ENCODE measurements around the gene PIP.

DNA sequence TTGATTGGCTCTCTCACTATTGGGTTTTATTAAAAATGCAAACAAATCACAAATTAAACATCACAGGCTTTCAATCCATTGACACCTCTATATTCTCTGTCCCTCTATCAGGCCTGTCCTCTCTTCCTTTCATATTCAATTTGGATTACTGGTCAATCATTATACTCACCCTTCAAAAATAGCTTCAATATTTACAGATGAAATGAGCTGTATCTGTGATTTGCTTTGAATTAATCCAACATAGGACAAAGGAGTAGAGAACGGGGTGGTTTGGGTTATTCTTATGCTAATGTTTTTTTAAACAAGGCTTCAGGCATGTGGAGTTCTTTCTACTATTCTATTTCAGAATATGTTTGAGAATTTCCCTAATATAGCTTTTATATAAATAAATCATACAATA, 53.7 kb downstream of the PIP start:
- TF ChIP-seq, protein P1, sequence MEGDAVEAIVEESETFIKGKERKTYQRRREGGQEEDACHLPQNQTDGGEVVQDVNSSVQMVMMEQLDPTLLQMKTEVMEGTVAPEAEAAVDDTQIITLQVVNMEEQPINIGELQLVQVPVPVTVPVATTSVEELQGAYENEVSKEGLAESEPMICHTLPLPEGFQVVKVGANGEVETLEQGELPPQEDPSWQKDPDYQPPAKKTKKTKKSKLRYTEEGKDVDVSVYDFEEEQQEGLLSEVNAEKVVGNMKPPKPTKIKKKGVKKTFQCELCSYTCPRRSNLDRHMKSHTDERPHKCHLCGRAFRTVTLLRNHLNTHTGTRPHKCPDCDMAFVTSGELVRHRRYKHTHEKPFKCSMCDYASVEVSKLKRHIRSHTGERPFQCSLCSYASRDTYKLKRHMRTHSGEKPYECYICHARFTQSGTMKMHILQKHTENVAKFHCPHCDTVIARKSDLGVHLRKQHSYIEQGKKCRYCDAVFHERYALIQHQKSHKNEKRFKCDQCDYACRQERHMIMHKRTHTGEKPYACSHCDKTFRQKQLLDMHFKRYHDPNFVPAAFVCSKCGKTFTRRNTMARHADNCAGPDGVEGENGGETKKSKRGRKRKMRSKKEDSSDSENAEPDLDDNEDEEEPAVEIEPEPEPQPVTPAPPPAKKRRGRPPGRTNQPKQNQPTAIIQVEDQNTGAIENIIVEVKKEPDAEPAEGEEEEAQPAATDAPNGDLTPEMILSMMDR (IDR thresholded peaks at IDR 0.05), result no peak
- no peak for TF ChIP-seq POLR2A (IDR thresholded peaks at IDR 0.05)
